ENCODE results near the gene ZNF331.

Gene ZNF331

DNA sequence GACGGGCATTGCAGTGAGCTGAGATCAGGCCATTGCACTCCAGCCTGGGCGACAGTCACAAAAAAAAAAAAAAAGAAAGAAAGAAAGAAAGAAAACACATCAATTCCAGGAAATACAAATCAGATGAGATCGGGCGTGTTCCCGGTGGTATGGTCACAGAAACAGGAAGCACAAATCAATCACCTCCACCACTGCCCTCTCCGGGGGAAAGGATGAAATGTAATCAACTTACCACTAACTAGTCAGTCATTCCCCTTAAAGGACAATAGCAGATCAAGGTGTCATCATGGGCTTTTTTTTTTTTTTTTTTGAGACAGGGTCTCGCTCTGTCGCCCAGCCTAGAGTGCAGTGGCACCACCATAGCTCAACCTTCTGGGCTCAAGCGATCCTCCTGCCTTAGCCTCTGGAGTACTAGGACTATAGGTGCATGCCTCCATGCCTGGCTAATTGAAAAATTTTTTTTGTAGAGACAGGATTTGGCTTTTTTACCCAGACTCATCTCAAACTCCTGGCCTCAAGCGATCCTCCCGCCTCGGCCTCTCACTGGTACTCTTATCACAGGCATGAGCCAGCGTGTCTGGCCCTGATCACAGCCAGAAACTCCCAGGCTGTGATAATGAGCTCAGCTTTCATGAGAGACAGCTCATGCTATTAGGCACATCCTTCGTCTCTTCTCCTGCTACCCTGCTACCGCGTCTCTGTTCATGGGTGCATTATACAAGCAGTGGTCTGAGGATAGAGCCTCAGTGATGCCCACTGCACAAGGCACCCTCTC lies 87.0 kb downstream of the ZNF331 start:
- in situ Hi-C loops (cut with MboI; ENCODE audit: low sequenced_read_pairs) = no loop called here

- in situ Hi-C loops (cut with MboI; ENCODE audit: low sequenced_read_pairs) = no loop called here
Observed at GRCh38 chr19:53626486-53626885, 88.5 kb downstream of the ZNF331 start.

DNA sequence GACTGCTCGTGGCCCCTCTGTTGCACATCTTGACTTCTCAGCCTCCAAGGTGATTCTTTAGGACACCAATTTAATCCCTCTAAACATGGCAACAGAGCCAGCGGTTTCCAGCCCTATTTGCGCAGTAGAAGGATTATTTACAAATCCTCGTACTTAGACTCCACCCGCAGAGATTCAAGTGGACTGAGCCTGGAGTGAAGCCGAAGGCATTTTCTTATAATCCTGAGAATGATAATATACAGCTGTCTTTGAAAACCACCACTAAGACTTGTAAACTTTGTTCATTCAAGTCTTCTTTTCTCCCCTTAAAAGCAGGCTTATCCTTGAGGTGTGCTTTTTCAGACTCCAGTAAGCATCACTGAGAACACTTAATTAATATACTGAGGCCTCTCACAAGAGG lies 89.0 kb downstream of the ZNF331 start:
- in situ Hi-C loops (cut with MboI; ENCODE audit: low sequenced_read_pairs) = no loop called here
